Nephron (organoid): ENCODE measurements around the gene CHP1.

ENCODE experiments used
- H3K27ac Mint-ChIP-seq, 3 experiments: 2 replicates each; pipeline ENCODE4 v1.8.0; 2020; ENCODE audit warnings: mixed read lengths in 3 of 3, mild to moderate bottlenecking in 2 of 3, moderate library complexity in 1 of 3
- H3K27me3 Mint-ChIP-seq: 2 replicates; pipeline ENCODE4 v1.8.0; 2021; ENCODE audit warnings: low read depth, mild to moderate bottlenecking, moderate library complexity, mixed read lengths
- H3K36me3 Mint-ChIP-seq: 2 replicates; pipeline ENCODE4 v1.8.0; 2020; ENCODE audit warnings: low read depth, mixed read lengths
- H3K4me1 Mint-ChIP-seq: 2 replicates; pipeline ENCODE4 v1.8.0; 2020; ENCODE audit warnings: mixed read lengths
- H3K4me3 Mint-ChIP-seq, 3 experiments: 2 replicates each; pipeline ENCODE4 v1.8.0; 2020; ENCODE audit warnings: mild to moderate bottlenecking in 3 of 3, mixed read lengths in 3 of 3, moderate library complexity in 2 of 3
- H3K9me3 Mint-ChIP-seq: 2 replicates; pipeline ENCODE4 v1.8.0; 2020; ENCODE audit warnings: mixed read lengths
- CTCF ChIP-seq, 3 experiments: fragments of 200-600 bp; sonication (generic); IDR thresholded peaks; one replicate each; pipeline ENCODE4 v1.5.0; 2021; ENCODE audit warnings: antibody characterized with exemption in 3 of 3; ENCODE audit not compliant: unreplicated experiment in 3 of 3

The CHP1 gene

DNA sequence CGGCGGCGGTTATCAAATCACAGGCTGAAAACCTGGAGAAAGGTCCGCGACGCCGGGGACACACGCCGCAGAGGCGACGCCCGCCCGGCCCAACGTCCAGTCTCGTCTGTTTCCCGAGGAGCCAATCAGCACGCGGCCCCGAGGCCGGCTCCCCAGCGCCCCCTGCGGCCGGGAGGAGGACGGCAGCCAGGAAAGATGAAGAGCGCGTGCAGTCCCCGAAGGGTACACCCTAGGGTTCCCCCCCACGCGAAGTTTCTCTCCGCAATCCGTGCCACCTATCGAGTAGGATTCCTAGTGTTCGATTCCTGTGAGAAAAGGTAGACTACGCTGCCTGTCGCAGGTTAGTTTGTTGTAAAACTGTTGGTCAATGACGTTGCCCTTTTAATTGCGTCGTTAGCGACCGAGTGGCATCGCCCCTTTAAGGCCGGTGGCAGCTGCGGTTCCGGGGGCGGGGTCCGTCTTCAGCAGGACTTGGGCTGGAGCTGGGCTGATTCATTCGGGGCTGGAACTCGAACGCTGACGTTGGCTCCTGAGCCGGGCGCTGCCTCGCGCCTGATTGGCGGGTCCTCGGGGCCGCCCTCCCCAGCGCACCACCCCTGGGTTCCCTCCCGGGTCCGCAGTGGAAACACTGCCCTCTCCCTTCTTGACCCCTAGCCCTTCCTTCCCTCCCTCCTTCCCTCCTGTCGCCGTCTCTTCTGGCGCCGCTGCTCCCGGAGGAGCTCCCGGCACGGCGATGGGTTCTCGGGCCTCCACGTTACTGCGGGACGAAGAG, at the start of gene CHP1, which contains the start of gene EXD1:
Gene CHP1, plus strand, starts transcription at position 619 of the 772 bp plus-strand sequence. Its CDS starts 115 bp downstream, at position 734.
Gene EXD1, minus strand, starts transcription at position 108 of the 772 bp plus-strand sequence. CDS start 4,182 bp downstream, outside the sequence.
- peak; percentile 92 to 100 (median 99) for TF ChIP-seq CTCF (IDR thresholded peaks at IDR 0.05; ENCODE audit: unreplicated experiment in 3 of 3)
- peak within 1 kb of the TSS; percentile 46 to 90 (median 79) for H3K27ac Mint-ChIP-seq
- no peaks in the 10 kb centered on the region for H3K36me3 Mint-ChIP-seq
- peaks cover 6% of the 10 kb centered on the region for H3K4me1 Mint-ChIP-seq
- H3K27me3 Mint-ChIP-seq = peaks cover 4% of the 10 kb centered on the region
- H3K9me3 Mint-ChIP-seq = no peaks in the 10 kb centered on the region
- H3K4me3 Mint-ChIP-seq = peak within 1 kb of the TSS; percentile 85 to 95 (median 85)

- Mint-ChIP-seq H3K4me1 (no peaks in the 10 kb centered on the region), H3K36me3 (no peaks in the 10 kb centered on the region), H3K27ac (no peak overlapping the region), H3K27me3 (no peaks in the 10 kb centered on the region), H3K9me3 (no peaks in the 10 kb centered on the region), H3K4me3 (no peak overlapping the region)
- TF ChIP-seq CTCF (IDR thresholded peaks at IDR 0.05; ENCODE audit: unreplicated experiment in 3 of 3) = no peak
Measured at GRCh38 chr15:41182266-41182665, 48.8 kb upstream of the CHP1 start.

- H3K27me3 Mint-ChIP-seq = no peaks in the 10 kb centered on the region
- H3K4me3 Mint-ChIP-seq = no peak overlapping the region
- H3K36me3 Mint-ChIP-seq = no peaks in the 10 kb centered on the region
- no peaks in the 10 kb centered on the region for H3K9me3 Mint-ChIP-seq
- no peak for TF ChIP-seq CTCF (IDR thresholded peaks at IDR 0.05; ENCODE audit: unreplicated experiment in 3 of 3)
- H3K4me1 Mint-ChIP-seq = no peaks in the 10 kb centered on the region
- H3K27ac Mint-ChIP-seq = no peak overlapping the region
Measured at GRCh38 chr15:41183581-41183980, 47.5 kb upstream of the CHP1 start.

GRCh38 chr15:41194444-41194843, 36.6 kb upstream of the CHP1 start:
- Mint-ChIP-seq H3K27me3 (peaks cover 5% of the 10 kb centered on the region), H3K9me3 (no peaks in the 10 kb centered on the region), H3K27ac (no peak overlapping the region), H3K36me3 (no peaks in the 10 kb centered on the region), H3K4me1 (no peaks in the 10 kb centered on the region), H3K4me3 (no peak overlapping the region)
- TF ChIP-seq CTCF (IDR thresholded peaks at IDR 0.05; ENCODE audit: unreplicated experiment in 3 of 3) = no peak

GRCh38 chr15:41199470-41199869, 31.6 kb upstream of the CHP1 start:
- no peaks in the 10 kb centered on the region for H3K27me3 Mint-ChIP-seq
- H3K27ac Mint-ChIP-seq = no peak overlapping the region
- H3K4me3 Mint-ChIP-seq = no peak overlapping the region
- no peaks in the 10 kb centered on the region for H3K36me3 Mint-ChIP-seq
- H3K4me1 Mint-ChIP-seq = no peaks in the 10 kb centered on the region
- TF ChIP-seq CTCF (IDR thresholded peaks at IDR 0.05; ENCODE audit: unreplicated experiment in 3 of 3) = no peak
- H3K9me3 Mint-ChIP-seq = no peaks in the 10 kb centered on the region

DNA sequence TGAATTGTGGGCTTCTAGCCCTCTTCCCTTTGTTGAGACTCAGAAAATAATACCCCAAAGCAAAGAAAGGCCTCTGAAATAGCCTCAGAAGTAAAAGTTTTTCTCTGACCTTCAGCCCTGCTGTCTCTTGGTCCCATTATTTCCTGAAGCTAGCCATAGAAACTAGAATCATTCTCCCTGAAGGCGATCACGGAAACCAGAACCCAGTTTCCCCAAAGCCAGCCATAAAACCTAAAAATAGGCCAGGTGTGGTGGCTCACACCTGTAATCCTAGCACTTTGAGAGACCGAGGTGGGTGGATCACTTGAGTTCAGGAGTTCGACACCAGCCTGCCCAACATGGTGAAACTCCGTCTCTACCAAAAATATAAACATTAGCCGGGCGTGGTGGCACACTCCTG, 27.7 kb upstream of the CHP1 start:
- no peaks in the 10 kb centered on the region for H3K4me1 Mint-ChIP-seq

More for the DNA sequence above, 27.7 kb upstream of the CHP1 start:
- H3K27ac Mint-ChIP-seq = no peak overlapping the region
- no peaks in the 10 kb centered on the region for H3K36me3 Mint-ChIP-seq
- no peak for TF ChIP-seq CTCF (IDR thresholded peaks at IDR 0.05; ENCODE audit: unreplicated experiment in 3 of 3)
- H3K27me3 Mint-ChIP-seq = peaks cover 3% of the 10 kb centered on the region
- H3K9me3 Mint-ChIP-seq = no peaks in the 10 kb centered on the region
- no peak overlapping the region for H3K4me3 Mint-ChIP-seq
